Inflammatory macrophage treated with lipopolysaccharide for 1 hour (primary cell): ENCODE results near the gene COPS8.

ENCODE experiments used
- DNase-seq, 2 donors: peaks; one replicate each; pipeline ENCODE4 v3.0.0-alpha.2; 2020 to 2022

Gene COPS8

DNA sequence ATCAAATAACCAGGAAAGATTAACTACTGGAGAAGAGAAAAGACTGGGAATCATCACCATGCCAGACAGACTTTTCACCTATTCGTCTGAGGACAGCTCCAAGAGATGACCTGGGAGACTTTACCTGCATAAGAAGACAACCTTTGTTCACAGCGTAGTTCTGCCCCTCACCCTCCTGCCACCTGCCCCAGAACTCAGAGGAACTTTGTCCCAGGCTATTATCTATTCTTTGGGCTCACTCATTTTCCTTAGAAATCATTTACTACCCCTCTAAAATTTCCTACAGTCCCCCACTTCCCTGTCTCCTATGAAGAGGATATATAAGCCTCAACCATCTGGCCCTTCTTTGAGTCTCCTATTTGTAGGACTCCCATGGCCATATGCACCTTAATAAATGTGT is 19.3 kb upstream of the COPS8 start:
- DNase-seq: no peak

DNA sequence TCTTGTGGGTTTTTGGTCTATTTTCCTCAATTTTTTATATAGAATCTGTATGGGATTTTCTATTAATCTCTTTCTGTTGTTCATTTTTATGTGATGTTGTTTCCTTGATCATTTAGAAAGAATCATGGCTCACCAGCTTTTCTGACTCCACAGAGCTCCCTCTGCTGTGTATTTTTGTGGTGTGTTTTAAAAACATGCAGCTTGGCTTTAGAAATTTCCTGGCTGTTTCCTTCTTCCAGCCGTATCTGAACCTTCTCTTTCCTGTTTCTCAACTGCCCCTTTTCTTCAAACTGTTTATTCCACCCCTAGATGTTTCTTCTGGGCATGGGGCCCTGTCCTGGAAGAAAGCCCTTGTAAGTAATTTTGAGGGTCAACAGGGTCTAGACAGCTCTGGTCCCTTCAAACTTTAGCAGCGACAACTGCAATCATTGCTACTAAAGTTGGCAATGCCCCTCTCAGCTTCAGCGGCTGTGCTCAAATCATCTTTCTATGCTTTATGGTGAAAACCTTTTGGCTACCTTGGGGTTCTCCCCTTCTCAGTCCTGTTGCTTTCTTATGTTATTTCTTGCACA is 17.6 kb upstream of the COPS8 start:
- no peak for DNase-seq

DNA sequence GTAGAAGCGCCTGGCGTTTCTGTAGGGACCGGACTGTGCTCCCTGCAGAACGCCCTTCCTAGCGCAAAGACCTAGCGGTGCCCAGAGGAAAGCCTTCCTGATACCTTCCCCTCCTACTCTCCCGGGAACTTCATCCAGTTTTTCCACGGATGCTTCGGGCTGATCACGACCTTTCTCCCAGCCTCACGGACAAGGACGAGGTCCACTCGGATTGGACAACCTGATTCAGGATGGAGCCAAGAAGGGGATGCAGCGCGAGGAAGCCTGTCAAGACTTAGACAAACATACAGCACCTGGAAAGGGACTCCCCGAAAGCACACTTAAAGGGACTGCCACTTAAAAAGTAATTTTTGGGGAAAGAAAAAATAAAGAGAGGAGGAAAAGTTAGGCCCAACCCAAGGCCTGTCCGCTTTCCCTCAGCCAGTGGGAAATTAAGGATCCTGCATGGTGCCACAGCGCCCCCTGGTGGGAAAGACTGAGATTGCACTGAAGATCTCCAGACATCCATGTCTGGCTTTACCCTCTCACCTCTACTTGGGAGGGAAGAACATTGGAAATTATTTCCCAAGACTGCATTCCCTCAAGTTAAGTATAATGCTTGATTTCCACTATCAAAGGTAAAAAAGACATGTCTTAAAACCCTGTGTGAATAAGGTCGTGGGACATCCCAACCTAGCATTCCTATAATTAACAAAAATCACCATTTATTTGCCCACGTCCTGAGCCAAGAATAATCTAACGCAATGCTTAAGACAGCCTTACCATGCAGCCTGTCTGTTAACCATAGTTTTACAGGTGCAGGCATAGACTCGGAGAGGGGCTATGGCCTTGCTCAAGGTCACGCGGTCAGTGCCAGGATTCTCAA is 13.4 kb upstream of the COPS8 start:
- DNase-seq: peak; percentile 19 to 93

DNA sequence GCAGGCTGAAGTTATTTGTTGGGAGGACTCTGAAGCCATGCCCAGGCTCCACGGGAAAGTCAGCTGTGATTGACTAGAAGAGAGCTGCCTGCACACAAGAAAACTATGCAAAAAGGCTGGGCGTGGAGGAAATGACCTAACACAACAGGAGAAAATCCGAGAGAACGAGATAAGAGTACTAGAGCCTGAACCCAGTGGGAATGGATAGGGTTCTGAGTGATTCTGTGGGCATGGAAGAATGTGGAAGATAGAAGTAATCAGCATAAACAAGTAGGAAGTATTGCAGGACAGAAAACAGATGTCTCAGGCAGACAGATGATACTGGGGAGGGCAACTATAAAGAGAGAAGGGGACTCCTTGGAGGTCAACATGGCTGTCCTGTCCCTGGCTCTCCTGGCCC is 12.1 kb upstream of the COPS8 start:
- no peak for DNase-seq

DNA sequence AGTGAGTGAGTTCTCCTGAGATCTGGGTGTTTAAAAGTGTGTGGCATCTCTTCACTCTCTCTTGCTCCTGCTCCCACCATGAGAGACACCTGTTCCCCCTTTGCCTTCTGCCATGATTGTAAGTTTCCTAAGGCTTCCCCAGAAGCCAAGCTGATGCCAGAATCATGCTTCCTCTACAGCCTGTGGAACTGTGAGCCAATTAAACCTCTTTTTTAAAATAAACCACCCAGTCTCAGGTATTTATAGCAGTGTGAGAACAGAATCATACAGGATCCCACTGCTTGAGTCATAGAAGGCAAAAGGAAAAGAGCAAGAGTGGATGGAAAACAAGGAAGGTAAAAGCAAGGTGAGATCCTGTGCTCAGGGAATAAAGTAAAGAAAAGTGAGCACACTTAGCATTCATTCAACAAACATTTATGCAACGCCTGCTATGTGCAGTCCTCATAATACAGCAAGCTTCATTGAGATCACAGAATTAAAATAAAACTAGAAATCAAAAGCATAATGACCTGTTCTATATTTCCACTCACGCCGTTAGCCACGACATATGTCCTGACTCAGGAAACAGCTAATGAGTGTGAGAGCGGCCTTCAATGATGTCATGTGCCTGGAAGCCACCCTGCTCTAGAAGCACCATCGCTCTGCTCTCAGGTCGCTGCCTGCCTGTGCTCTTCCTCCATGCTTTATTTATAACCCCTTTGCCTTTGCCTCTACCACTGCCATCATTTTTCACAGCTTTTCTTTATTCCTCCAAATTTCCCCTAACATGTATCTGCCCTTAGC is 11.3 kb upstream of the COPS8 start:
- DNase-seq: no peak

DNA sequence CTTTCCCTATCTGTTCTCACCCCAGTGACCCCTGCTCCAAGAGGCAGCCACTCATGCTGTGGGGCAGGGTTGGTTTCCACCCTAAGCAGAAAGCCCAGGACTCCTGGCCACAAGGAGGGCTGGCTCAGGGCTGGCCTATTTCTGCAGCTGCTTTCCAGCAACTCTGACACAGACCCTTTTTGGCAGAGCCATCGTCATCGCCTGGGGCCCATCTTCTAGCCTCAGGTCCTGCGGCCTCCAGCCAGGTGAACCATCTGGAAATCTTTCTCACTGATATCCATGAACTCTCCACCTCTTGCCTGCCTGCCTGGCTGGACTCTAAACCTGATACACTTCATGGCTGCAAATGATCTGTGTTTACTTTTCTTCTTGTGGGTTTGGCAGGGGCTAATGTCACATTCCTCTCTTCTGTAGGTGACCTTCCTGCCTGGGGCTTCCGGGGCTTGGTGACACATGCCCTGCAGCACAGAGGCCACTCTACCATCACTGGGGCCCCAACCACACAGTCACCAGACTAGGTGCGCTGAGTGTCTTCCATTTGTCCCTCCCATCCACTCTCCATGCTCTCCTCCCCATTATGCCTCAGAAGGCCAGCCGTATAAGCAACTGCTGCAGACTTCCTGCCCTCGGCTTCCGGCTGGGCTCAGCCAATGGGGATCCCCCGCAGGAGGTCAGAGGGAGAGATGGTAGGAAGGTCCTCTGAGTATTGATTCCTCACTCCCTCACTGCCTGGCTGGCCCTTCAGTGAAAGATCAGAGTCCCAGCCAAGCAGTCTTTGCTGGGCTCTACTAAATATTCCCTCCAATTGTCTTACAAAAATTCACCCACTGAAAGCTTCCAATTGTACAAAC is 9.7 kb upstream of the COPS8 start:
- DNase-seq: no peak

DNA sequence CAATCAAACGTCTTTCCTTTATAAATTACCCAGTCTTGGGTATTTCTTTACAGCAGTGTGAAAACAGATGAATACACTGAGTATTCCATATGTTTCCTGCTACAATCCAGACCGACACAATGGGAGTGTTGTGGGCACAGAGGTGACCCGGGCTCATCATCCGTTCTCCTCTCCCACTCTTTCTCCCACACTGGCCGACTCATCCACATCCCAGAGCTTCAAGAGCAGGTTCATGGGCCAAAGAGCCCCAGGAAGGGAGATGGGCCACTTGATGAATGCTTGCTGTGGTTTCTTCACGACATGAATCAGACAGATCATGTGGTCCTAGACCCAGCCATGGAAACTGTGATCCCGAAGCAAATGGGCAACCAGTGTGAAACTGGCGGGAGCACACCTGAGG is 4.1 kb upstream of the COPS8 start:
- DNase-seq: no peak

DNA sequence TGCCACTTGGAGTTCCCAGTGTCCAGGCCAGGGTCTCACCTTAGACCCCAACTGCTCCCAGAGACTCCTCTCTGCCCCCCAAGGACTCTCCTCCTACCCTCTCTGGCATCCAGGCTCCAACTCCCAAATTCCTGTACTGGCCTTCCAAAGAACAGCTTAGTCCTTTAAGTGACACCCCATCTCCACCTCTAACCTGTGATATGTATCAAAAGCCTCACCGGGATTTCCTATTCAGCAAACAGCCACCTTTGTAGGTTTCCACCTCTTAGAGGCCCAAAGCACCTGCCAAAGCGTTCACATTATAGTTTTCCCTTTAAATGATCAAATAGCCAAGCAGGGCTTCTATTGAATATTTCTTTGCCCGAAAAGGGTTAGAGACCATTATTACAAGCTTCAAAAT is 2.7 kb upstream of the COPS8 start:
- no peak for DNase-seq

DNA sequence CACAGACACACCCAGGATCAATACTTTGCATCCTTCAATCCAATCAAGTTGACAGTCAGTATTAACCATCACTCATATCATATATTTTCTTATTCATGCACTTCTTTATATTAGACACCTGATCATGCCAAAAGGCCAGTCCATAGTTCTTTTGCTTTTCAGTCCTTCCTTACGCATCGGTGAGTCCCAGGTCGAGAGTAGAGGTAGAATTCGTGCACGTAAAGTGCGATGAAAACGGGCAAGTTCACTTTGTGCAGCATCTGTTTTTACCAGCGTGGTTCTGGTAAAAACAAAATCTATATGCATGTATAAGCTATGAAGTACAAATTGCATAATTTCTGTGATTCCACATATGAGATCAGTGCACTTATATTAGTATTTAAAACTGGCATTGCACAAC is 1.2 kb upstream of the COPS8 start:
- DNase-seq: no peak

DNA sequence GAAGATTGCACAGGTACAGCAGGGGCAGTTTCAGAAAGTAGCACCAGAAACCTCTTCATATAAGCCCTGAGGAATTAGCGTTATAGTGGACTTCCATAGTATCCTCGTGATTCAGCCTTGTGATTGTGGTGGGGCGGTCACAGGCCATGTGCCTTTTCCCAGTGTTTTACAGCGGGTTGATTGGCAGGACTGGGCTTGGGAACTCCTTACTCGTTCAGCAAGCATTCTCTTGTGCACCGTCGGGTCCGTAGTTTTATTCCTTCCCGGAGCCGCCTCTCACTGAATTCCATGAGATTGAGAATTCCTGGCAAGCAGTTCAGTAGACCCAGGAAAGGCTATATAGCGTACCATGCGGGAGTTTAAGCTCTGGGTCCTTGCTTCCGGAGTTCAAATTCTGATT is 5.2 kb downstream of the COPS8 start:
- DNase-seq: no peak

DNA sequence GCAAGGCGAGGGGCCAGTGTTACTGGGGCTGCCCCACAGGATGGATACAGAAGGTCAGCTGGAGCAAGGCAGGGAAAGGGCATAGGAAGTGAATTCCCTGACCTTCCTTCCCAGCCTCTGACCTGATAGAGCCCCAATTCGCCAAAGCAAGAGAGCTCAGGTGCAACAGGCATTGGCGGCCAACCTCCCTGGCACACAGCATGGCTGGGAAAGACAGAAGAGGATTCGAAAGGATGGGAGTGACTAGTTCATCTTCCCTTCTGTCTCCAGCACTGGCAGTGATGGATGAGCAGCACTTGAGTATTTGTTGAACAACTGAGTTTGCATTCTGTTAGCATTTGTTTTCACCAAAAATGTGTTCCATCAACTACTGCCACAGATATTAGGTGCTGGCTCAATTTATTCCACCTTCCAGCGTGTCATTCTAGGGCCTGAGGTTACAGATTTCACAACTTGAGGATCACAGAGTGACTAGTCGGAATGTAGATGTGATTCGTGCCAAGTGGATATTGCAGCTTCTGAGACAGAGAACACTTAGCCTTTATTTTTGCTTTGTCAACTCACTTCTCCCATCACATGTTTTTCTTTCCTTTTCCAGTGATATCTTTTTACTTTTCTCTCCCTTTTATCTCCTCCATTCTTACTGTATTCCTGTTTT is 6.2 kb downstream of the COPS8 start:
- no peak for DNase-seq

DNA sequence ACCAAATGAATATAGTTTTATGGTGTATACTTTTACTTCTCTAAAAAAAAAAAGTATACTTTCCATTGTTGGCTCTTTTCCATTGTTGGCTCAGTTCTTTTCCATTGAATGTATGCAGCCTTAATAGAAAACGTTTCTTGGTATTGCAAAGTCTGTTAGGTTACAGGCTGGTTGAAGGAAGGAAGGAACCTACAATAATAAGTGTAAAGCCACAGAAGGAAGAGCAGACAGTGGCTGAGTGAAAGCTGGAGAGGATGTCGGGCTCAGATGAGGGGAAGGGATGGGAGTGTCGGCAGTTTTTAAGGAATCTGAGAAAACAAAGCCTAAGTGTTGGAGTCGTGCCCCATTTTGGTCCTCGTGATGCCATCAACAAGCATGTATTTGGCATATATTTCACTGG is 6.8 kb downstream of the COPS8 start:
- no peak for DNase-seq

DNA sequence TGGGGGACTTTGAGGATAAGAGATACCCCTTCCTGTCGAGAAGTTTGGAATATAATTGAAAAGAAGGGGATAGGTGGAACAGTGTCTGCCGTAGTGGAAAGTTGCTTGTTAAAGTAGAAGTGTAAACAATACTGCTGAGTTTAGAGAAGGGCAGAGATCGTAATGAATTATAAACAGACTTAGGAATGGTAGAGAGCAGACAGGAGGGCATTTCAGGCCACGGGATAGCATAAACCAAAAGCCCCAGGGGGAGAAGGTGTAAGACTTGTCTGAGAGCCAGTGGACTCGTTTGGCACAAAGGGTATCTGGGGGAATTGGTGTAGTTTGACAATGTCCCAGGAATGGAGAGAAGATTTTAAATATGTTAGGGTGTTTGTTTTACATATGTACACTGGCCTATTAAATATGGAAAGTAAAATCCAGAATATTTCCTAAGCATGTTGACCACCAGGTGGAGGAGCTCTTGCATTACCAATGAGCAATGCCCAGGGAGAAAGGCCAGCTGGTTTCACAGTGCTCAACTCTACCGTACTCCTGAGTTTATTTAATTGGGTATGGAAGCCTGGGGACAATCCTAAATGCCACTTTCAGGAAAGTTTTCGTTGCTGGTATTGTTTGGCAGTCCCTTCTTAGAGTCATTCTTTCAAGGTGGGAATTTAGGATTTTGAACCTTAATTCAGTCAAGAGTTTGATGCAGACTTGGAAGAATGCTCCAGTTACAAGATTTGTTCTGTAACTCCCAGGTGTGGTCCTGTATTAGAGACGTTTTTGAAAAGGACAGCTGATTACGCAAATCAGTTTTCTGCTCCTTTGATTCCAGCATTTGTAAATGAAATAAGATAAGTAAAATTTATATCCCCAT is 7.5 kb downstream of the COPS8 start:
- no peak for DNase-seq

DNA sequence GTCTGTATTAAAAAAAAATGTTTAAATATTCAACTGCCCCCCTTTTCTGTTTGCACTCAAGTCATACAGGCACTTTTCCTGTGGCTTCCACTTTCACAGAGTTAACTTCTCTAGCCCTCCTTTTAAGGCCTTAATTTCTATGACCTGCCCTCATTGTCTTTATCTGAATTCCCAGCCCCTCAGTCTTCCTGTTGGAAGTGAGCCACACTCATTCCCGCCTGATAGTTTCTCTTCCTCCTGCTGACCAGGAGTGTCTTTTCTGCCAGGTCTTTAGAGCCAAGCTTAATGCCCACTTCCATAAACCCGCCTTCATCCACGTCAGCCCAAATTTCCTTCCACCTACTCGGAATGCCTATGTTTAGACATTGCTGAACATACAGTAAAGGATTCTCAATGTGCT is 10.5 kb downstream of the COPS8 start:
- no peak for DNase-seq

DNA sequence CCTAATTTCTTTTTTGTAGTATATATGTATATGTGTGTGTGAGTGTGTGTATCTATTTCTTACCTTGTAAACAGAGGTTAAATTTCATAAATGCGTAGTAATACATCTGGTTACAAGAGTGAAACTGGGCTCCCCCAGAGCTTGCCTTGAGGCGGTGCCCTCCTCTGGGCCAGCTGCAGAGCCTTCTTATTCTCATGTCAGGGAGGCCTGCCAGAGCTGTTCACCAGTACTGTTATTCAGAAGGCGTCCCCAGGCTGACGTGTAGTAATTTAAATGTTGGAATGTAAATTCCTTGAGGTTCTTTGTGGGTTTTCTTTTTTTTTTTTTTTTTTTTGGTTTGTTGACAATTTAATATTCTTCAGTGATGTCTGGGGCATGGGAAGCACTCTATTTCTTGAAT is 11.2 kb downstream of the COPS8 start:
- no peak for DNase-seq

DNA sequence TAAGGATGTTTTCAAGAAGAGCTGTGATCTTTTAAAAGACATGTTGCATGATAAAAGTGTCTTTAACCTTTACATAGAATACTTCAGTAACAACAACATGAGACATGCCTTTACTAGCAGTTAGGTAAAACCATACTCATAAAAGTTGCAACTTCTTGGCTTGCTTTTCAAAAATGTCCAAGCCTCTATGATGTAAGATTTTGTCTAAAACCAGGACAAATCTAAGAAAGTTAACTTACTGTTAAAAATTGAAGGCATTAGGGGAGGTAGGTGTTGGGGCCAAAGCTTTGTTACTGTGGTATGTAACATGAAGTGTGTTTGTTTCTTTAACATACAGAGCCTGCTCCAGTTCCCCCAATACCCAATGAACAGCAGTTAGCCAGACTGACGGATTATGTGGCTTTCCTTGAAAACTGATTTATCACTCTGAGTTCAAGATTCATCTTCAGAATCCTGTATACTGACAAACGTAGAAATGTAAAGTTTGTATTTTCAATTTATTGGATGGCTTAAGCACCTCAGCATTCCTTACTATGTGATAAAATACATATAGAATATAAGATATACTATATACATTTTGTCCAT is 11.7 kb downstream of the COPS8 start:
- DNase-seq: no peak

DNA sequence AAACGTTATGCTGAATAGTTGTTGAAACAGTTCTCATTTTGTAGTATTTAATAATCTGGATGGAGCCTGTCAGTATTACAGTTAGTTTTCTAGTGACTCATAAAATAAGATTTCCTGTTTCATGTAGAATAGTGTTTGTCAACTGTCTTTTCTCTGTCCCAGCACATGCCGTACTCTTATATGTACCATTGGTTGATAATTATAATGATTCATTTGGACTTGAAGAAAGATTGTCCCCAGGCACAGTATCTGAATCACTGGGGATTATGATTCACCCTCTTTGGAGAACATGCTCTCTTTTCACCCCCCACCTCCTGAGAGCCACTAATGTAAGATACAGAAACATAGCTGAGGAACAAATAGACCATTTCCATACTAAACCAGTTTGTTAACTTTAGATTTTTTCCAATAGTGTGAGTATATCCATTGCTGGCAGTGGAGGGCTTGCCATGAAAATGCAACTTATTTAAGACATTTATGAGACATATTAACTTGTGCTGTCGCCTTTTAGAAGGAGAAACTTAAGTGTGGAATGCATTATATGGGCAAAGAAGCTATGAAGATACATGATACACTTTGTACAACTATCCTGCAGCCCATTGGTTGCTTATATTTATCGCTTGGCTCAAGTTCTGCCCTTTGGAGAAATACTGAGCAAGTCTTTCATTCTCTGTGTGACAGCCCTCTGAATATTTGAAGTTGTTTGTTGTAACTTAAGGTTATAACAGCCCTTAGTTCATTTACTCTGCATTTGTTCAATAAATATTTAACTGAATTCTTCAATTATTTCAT is 12.4 kb downstream of the COPS8 start:
- DNase-seq: no peak

DNA sequence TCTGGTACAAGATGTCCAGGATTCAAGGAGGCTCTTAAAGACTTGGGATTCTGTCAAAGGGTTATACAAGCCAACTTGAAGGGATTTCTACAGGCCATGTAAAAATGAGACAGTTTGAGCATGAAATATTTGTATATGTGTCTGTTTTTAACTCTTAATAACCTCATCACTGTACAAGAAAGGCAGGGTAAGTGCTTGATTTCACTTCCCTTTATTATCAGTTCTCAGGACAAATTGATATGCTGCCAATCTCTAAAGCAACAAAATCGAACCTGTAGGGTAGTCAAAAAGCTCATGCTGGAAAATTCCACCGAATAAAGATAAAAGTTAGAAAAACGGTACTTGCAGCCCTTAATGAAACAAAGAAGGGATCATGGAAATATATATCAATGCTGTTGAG is 14.1 kb downstream of the COPS8 start:
- no peak for DNase-seq

DNA sequence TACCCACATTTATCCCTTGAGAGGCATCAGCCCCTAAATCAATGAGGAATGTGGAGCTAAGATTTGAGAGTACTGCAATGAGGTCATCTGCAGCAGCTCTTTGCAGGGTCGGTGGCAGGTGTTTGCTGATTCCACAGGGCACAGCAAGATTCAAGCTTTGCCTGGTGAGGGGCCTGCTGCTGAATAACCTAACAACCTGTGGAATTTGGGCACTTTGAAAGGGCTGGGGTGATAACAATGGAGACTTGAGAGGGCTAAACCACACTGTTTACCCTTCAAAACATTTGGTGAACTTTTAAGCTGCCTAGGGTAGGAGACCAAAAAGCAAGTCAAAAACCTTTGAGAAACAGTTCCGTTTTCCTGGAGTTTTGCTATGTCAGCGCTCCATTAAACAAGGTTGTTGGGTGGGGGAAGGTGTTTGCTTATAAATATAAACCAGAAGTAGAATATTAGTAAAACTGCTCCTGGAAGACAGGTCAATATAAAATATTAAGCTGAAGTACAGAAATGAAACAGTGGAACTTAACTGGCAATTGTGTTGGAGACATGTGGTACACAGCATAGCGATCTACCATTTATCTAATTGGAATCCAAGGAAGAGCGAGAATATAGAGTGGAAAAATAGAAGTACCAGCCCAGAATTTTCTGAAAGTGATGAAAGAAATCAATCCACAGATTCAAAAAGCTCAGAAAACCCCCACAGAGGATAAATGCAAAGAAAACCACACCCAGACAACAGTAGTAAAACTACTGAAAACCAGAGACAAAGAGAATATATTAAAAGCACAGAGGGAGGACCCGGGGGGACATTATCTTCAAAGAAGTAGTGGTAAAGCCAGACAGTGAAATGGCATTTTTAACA is 15.7 kb downstream of the COPS8 start:
- DNase-seq: no peak
